ENCODE data around the gene ELMO1.

Gene ELMO1

DNA sequence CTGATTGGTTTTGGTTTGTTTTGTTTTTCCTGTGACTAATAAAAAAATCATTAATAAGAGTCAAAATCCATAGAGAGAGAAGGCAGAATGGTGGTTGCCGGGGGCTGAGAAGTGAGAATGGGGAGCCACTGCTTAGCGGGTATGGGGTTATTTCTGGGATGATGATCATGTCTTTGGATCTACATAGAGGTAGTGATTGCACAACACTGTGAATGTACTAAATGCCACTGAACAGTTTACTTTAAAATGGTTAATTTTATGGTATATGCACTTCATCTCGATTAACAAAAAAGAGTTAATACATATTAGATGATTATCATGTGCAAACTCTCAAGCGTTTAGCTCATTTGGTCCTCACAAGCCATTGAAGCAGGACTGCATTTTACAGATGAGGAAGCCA is 342.9 kb downstream of the ELMO1 start:
- H3K27ac ChIP-seq (ENCODE audit: insufficient read depth, low read length, poor library complexity, severe bottlenecking) = no peak overlapping the region
- H3K36me3 ChIP-seq (ENCODE audit: control insufficient read depth, insufficient read depth, low read length) = no peaks in the 10 kb centered on the region
- DNase-seq = no peak
- H3K27me3 ChIP-seq (replicated peaks; ENCODE audit: control insufficient read depth, insufficient read depth, low read length, poor library complexity, severe bottlenecking) = no peaks in the 10 kb centered on the region
- H3K4me3 ChIP-seq (ENCODE audit: insufficient read depth, low read depth, low read length, poor library complexity, severe bottlenecking) = no peak overlapping the region
- H3K9me3 ChIP-seq (ENCODE audit: control insufficient read depth, low read length) = no peaks in the 10 kb centered on the region
- peaks cover 4% of the 10 kb centered on the region for H3K4me1 ChIP-seq (ENCODE audit: control insufficient read depth, insufficient read depth, low read length, poor library complexity, severe bottlenecking)

GRCh38 chr7:37104822-37105518 is 343.7 kb downstream of the ELMO1 start:
- H3K27me3 ChIP-seq (replicated peaks; ENCODE audit: control insufficient read depth, insufficient read depth, low read length, poor library complexity, severe bottlenecking) = no peaks in the 10 kb centered on the region
- no peak for DNase-seq
- no peak overlapping the region for H3K4me3 ChIP-seq (ENCODE audit: insufficient read depth, low read depth, low read length, poor library complexity, severe bottlenecking)
- no peak overlapping the region for H3K27ac ChIP-seq (ENCODE audit: insufficient read depth, low read length, poor library complexity, severe bottlenecking)
- no peaks in the 10 kb centered on the region for H3K36me3 ChIP-seq (ENCODE audit: control insufficient read depth, insufficient read depth, low read length)
- H3K4me1 ChIP-seq (ENCODE audit: control insufficient read depth, insufficient read depth, low read length, poor library complexity, severe bottlenecking) = peaks cover 4% of the 10 kb centered on the region
- no peaks in the 10 kb centered on the region for H3K9me3 ChIP-seq (ENCODE audit: control insufficient read depth, low read length)

DNA sequence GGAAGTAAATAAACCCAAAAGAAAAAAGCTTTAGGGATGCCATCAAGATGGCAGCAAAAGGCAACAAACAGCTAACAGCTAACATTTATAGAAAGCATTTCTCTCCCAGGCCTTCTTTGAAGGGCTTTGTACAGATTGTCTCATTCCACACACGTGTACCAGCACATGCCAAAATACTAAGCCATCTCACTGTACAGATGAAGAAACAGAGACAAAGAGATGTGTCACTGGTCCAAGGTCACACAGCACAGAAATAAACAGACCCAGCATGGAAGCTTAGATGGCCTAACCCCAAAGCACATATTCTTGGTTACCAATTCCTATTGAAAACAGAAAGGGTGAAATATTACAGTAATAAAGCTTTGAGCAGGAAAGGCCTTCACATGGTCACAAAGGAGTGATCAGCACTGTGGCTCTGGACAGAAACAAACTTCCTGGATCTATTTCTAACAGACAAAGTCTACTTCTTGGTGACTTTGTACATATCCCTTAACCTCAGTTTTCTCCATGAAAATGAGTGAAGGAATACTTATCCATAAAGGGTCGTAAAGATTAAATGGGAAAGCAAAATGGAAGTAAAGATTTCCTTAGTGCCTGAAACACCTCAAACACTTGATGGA is 346.0 kb downstream of the ELMO1 start:
- Histone ChIP-seq H3K27me3 (replicated peaks; ENCODE audit: control insufficient read depth, insufficient read depth, low read length, poor library complexity, severe bottlenecking) (no peaks in the 10 kb centered on the region), H3K9me3 (ENCODE audit: control insufficient read depth, low read length) (no peaks in the 10 kb centered on the region), H3K4me1 (ENCODE audit: control insufficient read depth, insufficient read depth, low read length, poor library complexity, severe bottlenecking) (peaks cover 4% of the 10 kb centered on the region), H3K27ac (ENCODE audit: insufficient read depth, low read length, poor library complexity, severe bottlenecking) (no peak overlapping the region), H3K4me3 (ENCODE audit: insufficient read depth, low read depth, low read length, poor library complexity, severe bottlenecking) (no peak overlapping the region), H3K36me3 (ENCODE audit: control insufficient read depth, insufficient read depth, low read length) (no peaks in the 10 kb centered on the region)
- DNase-seq = no peak

GRCh38 chr7:37100735-37101331 is 347.8 kb downstream of the ELMO1 start:
- peaks cover 4% of the 10 kb centered on the region for H3K4me1 ChIP-seq (ENCODE audit: control insufficient read depth, insufficient read depth, low read length, poor library complexity, severe bottlenecking)
- peaks cover 11% of the 10 kb centered on the region for H3K36me3 ChIP-seq (ENCODE audit: control insufficient read depth, insufficient read depth, low read length)
- no peak overlapping the region for H3K4me3 ChIP-seq (ENCODE audit: insufficient read depth, low read depth, low read length, poor library complexity, severe bottlenecking)
- DNase-seq = no peak
- H3K9me3 ChIP-seq (ENCODE audit: control insufficient read depth, low read length) = no peaks in the 10 kb centered on the region
- no peak overlapping the region for H3K27ac ChIP-seq (ENCODE audit: insufficient read depth, low read length, poor library complexity, severe bottlenecking)
- H3K27me3 ChIP-seq (replicated peaks; ENCODE audit: control insufficient read depth, insufficient read depth, low read length, poor library complexity, severe bottlenecking) = no peaks in the 10 kb centered on the region

DNA sequence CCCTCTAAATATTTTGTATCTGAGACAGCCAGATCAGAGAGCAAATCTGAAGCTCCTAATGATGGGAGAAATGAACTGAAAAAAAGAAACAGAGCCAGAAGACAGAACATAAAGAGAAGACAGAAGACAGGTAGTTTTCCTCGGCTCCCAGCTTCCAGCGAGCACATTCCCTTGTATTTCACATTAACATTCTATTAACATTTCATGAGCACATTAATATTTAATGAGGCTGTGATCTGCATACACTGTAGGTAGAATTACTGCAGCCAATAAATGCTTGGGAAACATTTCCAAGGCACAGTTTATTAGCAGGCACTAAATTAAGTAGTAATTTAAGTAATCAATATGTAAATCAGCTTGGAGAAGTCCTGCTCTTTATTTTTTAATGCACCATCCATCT is 349.9 kb downstream of the ELMO1 start:
- Histone ChIP-seq H3K27me3 (replicated peaks; ENCODE audit: control insufficient read depth, insufficient read depth, low read length, poor library complexity, severe bottlenecking) (no peaks in the 10 kb centered on the region), H3K27ac (ENCODE audit: insufficient read depth, low read length, poor library complexity, severe bottlenecking) (no peak overlapping the region), H3K4me1 (ENCODE audit: control insufficient read depth, insufficient read depth, low read length, poor library complexity, severe bottlenecking) (peaks cover 4% of the 10 kb centered on the region), H3K36me3 (ENCODE audit: control insufficient read depth, insufficient read depth, low read length) (peaks cover 29% of the 10 kb centered on the region), H3K9me3 (ENCODE audit: control insufficient read depth, low read length) (no peaks in the 10 kb centered on the region), H3K4me3 (ENCODE audit: insufficient read depth, low read depth, low read length, poor library complexity, severe bottlenecking) (no peak overlapping the region)
- no peak for DNase-seq

GRCh38 chr7:37097983-37098382 is 350.7 kb downstream of the ELMO1 start:
- H3K9me3 ChIP-seq (ENCODE audit: control insufficient read depth, low read length) = no peaks in the 10 kb centered on the region
- H3K27ac ChIP-seq (ENCODE audit: insufficient read depth, low read length, poor library complexity, severe bottlenecking) = no peak overlapping the region
- H3K36me3 ChIP-seq (ENCODE audit: control insufficient read depth, insufficient read depth, low read length) = peaks cover 29% of the 10 kb centered on the region
- no peak for DNase-seq
- no peaks in the 10 kb centered on the region for H3K27me3 ChIP-seq (replicated peaks; ENCODE audit: control insufficient read depth, insufficient read depth, low read length, poor library complexity, severe bottlenecking)
- peaks cover 4% of the 10 kb centered on the region for H3K4me1 ChIP-seq (ENCODE audit: control insufficient read depth, insufficient read depth, low read length, poor library complexity, severe bottlenecking)
- no peak overlapping the region for H3K4me3 ChIP-seq (ENCODE audit: insufficient read depth, low read depth, low read length, poor library complexity, severe bottlenecking)

GRCh38 chr7:37097276-37097675 is 351.4 kb downstream of the ELMO1 start:
- Histone ChIP-seq H3K9me3 (ENCODE audit: control insufficient read depth, low read length) (no peaks in the 10 kb centered on the region), H3K27me3 (replicated peaks; ENCODE audit: control insufficient read depth, insufficient read depth, low read length, poor library complexity, severe bottlenecking) (no peaks in the 10 kb centered on the region), H3K27ac (ENCODE audit: insufficient read depth, low read length, poor library complexity, severe bottlenecking) (no peak overlapping the region), H3K36me3 (ENCODE audit: control insufficient read depth, insufficient read depth, low read length) (peaks cover 29% of the 10 kb centered on the region), H3K4me1 (ENCODE audit: control insufficient read depth, insufficient read depth, low read length, poor library complexity, severe bottlenecking) (no peaks in the 10 kb centered on the region), H3K4me3 (ENCODE audit: insufficient read depth, low read depth, low read length, poor library complexity, severe bottlenecking) (no peak overlapping the region)
- no peak for DNase-seq

DNA sequence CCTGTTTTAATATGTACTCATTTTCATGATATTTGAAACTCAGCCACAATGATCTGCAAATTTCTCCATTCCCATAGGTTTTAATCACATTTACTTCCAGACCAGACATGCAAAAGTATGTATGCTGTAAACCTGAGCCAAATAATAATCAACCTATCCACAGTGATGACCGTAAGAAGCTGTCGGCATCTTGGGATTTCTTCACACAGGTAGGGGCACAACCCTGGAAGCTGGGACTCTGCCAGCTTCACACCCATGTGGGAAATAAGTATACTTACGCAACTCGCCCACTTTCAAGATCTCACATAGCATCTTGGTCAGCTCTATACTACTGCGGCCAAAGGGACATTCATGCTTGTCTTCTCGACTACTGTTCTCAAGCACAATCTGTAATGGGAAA is 352.3 kb downstream of the ELMO1 start:
- no peak overlapping the region for H3K4me3 ChIP-seq (ENCODE audit: insufficient read depth, low read depth, low read length, poor library complexity, severe bottlenecking)
- H3K27me3 ChIP-seq (replicated peaks; ENCODE audit: control insufficient read depth, insufficient read depth, low read length, poor library complexity, severe bottlenecking) = no peaks in the 10 kb centered on the region
- H3K4me1 ChIP-seq (ENCODE audit: control insufficient read depth, insufficient read depth, low read length, poor library complexity, severe bottlenecking) = no peaks in the 10 kb centered on the region
- H3K9me3 ChIP-seq (ENCODE audit: control insufficient read depth, low read length) = no peaks in the 10 kb centered on the region
- peaks cover 33% of the 10 kb centered on the region for H3K36me3 ChIP-seq (ENCODE audit: control insufficient read depth, insufficient read depth, low read length)
- no peak for DNase-seq
- no peak overlapping the region for H3K27ac ChIP-seq (ENCODE audit: insufficient read depth, low read length, poor library complexity, severe bottlenecking)

DNA sequence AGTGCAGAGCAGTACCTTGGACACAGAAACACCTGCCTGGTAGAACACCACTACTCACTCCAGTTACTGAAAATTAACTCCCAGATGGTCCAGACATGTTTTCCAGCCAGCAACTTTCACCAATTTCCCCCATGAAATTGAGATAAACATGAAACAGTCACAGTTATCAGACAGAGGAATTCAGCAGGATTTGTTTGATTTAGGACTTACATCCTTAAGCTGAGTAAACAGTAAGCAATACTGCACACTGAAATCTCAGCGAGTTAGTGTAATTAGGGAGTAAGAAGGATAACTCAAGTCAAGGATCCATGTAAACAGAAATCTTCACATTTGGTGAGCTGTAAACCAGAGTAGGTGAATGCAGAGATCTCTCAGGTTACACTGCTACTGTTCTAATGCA is 353.5 kb downstream of the ELMO1 start:
- no peak for DNase-seq
- H3K27me3 ChIP-seq (replicated peaks; ENCODE audit: control insufficient read depth, insufficient read depth, low read length, poor library complexity, severe bottlenecking) = no peaks in the 10 kb centered on the region
- no peak overlapping the region for H3K27ac ChIP-seq (ENCODE audit: insufficient read depth, low read length, poor library complexity, severe bottlenecking)
- H3K4me1 ChIP-seq (ENCODE audit: control insufficient read depth, insufficient read depth, low read length, poor library complexity, severe bottlenecking) = no peaks in the 10 kb centered on the region
- H3K4me3 ChIP-seq (ENCODE audit: insufficient read depth, low read depth, low read length, poor library complexity, severe bottlenecking) = no peak overlapping the region
- peaks cover 35% of the 10 kb centered on the region for H3K36me3 ChIP-seq (ENCODE audit: control insufficient read depth, insufficient read depth, low read length)
- no peaks in the 10 kb centered on the region for H3K9me3 ChIP-seq (ENCODE audit: control insufficient read depth, low read length)

DNA sequence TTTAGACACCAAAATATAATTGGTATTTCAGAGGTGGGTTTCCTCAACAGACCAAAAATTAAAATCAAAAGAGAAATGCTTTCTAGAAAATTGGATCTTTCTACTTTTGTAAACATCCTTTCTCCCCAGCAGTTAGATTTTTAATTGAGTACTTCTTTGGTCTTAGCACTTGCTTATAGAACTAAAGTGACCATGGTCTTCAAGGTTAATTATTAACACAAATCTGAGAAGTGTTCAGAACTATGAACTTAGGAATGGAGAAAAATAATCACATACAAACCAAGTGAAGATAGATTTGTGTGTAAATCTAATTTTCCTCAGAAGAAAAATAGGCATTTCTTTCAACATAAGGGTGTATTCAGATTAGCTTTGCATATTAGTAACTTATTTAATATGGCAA is 355.4 kb downstream of the ELMO1 start:
- Histone ChIP-seq H3K27ac (ENCODE audit: insufficient read depth, low read length, poor library complexity, severe bottlenecking) (no peak overlapping the region), H3K36me3 (ENCODE audit: control insufficient read depth, insufficient read depth, low read length) (peaks cover 35% of the 10 kb centered on the region), H3K4me3 (ENCODE audit: insufficient read depth, low read depth, low read length, poor library complexity, severe bottlenecking) (no peak overlapping the region), H3K4me1 (ENCODE audit: control insufficient read depth, insufficient read depth, low read length, poor library complexity, severe bottlenecking) (no peaks in the 10 kb centered on the region), H3K9me3 (ENCODE audit: control insufficient read depth, low read length) (no peaks in the 10 kb centered on the region), H3K27me3 (replicated peaks; ENCODE audit: control insufficient read depth, insufficient read depth, low read length, poor library complexity, severe bottlenecking) (no peaks in the 10 kb centered on the region)
- no peak for DNase-seq

All from effector memory CD4-positive, alpha-beta T cell (primary cell).